Type B pancreatic cell (in vitro differentiated cells): ENCODE data around the gene SPEG. TPM values are rescaled to one million over a fixed set of nuclear protein-coding genes. Genes with fewer than 3 reads are reported as not detected.

Experiments used
- DNase-seq: peaks from one replicate; pipeline ENCODE4 v3.0.0; 2021; ENCODE audit warnings: mixed read lengths; ENCODE audit not compliant: unreplicated experiment; ENCODE audit errors: extremely low spot score
- H3K27ac Mint-ChIP-seq: 2 replicates; pipeline ENCODE4 v1.8.0; 2021; ENCODE audit warnings: mild to moderate bottlenecking, mixed read lengths
- H3K27me3 Mint-ChIP-seq: 2 replicates; pipeline ENCODE4 v1.8.0; 2021; ENCODE audit warnings: mixed read lengths
- H3K36me3 Mint-ChIP-seq: 2 replicates; pipeline ENCODE4 v1.8.0; 2021; ENCODE audit warnings: mixed read lengths
- H3K4me1 Mint-ChIP-seq: one replicate; pipeline ENCODE4 v1.8.0; 2021; ENCODE audit warnings: mixed read lengths; ENCODE audit not compliant: unreplicated experiment
- H3K4me3 Mint-ChIP-seq: 2 replicates; pipeline ENCODE4 v1.8.0; 2021; ENCODE audit warnings: mild to moderate bottlenecking, mixed read lengths
- H3K9me3 Mint-ChIP-seq: 2 replicates; pipeline ENCODE4 v1.8.0; 2021; ENCODE audit warnings: mixed read lengths
- total RNA-seq: library from RNA; stranded (reverse); gene quantifications from 2 replicates; pipeline ENCODE4 v1.2.1, GENCODE V29; 2021; ENCODE audit warnings: low replicate concordance
- TF ChIP-seq, protein P1 (sequence below): fragments of 200-600 bp; sonication (generic); conservative IDR thresholded peaks from 2 replicates; pipeline ENCODE4 v1.5.0; 2021; ENCODE audit warnings: antibody characterized with exemption, mild to moderate bottlenecking

SPEG gene
- total RNA-seq, 1 donor from 2014 or later: 49.4 TPM

DNA sequence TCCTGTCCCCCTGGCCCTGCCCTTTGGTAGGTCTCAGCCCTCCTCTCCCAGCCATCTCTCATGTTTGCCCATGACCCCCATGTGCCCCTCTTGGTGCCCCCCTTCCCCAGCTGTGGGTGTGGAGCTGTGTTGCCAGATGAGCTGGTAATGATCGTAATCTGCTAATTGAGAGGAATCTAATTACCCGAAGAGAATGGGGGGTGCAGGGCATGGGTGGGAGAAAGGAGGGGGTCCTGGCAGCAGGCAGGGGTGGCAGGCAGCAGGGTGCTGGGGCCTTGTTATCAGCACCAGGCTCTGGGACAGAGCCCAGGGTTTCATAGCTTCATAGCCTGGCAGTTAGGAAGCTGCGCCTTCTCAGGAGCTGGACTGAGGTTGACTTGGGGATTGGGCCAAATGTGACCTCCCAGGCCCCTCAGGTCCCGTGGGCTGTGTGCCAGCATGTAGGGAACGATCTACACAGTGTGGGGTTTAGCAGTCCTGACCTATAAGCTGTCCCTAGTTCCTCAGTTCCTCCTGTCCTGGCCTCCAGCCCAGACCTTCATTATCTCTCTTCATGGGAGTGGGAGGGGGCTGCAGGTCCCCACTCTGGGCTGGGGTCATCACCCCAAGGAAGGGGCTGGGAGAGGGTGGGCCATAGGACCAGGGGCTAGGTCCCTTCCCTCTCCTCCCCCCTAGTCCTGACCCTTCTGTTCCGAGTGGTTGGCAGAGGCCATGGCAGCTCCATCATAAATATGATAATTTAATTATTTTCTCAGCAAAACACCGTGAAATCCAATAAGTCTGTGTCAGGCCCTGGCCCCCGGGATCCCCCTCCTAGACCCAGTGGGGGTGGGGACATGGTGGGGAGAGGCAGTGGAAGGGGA lies 73.2 kb downstream of the SPEG start:
- H3K9me3 Mint-ChIP-seq: no peaks in the 10 kb centered on the region
- no peak overlapping the region for H3K4me3 Mint-ChIP-seq
- TF ChIP-seq, protein P1, sequence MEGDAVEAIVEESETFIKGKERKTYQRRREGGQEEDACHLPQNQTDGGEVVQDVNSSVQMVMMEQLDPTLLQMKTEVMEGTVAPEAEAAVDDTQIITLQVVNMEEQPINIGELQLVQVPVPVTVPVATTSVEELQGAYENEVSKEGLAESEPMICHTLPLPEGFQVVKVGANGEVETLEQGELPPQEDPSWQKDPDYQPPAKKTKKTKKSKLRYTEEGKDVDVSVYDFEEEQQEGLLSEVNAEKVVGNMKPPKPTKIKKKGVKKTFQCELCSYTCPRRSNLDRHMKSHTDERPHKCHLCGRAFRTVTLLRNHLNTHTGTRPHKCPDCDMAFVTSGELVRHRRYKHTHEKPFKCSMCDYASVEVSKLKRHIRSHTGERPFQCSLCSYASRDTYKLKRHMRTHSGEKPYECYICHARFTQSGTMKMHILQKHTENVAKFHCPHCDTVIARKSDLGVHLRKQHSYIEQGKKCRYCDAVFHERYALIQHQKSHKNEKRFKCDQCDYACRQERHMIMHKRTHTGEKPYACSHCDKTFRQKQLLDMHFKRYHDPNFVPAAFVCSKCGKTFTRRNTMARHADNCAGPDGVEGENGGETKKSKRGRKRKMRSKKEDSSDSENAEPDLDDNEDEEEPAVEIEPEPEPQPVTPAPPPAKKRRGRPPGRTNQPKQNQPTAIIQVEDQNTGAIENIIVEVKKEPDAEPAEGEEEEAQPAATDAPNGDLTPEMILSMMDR: no peak
- no peak for DNase-seq
- H3K36me3 Mint-ChIP-seq: peaks cover 12% of the 10 kb centered on the region
- H3K4me1 Mint-ChIP-seq: peaks cover 16% of the 10 kb centered on the region
- no peak overlapping the region for H3K27ac Mint-ChIP-seq
- peaks cover 26% of the 10 kb centered on the region for H3K27me3 Mint-ChIP-seq

DNA sequence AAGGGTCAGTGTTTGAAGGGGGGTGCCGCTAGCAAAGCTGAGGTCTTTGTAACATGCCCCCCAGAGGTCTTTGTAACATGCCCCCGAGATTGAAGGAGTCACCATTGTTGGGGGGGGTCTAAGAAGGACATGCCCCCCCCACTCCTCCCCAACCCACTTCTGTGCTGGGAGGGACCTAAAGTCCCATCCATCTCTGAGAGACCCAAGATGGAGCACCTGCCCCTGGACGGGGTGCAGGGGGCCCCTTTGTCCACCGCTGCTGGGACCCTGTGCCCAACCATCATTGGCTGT lies 73.7 kb downstream of the SPEG start:
- H3K4me3 Mint-ChIP-seq: no peak overlapping the region
- peaks cover 12% of the 10 kb centered on the region for H3K36me3 Mint-ChIP-seq
- no peak overlapping the region for H3K27ac Mint-ChIP-seq
- H3K4me1 Mint-ChIP-seq: peaks cover 20% of the 10 kb centered on the region
- TF ChIP-seq, protein P1: no peak
- no peaks in the 10 kb centered on the region for H3K9me3 Mint-ChIP-seq
- H3K27me3 Mint-ChIP-seq: peaks cover 31% of the 10 kb centered on the region
- DNase-seq: no peak

DNA sequence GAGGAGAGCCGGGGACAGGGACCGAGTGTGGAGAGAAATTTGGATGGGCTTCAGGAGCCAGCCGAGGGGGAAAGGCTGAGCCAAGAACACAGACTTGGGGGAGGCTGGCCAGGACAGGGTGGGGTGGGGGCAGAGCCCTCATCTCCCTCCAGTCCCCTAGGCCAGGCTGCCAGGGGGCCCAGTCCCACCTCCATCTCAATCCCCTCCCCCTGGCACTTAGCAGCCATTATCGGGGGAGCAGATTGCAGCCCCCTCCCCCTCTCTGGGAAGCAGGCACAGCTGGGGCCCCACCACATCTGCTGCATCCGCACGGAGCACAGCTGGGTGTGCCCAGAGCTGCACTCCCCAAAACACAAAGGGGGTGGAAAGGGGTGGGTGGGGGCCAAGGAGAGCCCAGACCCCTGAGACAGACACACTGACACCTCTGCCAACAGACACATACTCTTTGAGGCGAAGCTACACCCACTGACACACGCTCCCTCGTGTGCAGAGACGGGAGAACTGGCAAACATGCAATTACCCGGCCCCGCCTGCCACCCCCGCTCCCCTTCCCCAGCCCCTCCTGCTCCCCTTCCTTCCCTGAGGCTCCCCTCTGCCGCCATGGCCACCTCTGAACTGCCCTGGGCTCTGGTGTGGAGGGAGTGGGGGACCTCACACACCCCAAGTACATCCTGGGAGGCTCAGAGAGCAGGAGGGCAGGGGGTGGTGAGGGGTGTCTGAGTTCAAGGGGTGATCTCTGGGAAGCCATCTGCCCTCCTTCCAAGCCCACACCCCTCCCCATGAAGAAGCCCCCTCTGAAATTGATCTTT lies 74.5 kb downstream of the SPEG start:
- Mint-ChIP-seq H3K4me3 (peak overlapping the region; percentile 80), H3K9me3 (no peaks in the 10 kb centered on the region), H3K27me3 (peaks cover 39% of the 10 kb centered on the region), H3K27ac (peak overlapping the region; percentile 55), H3K4me1 (peaks cover 28% of the 10 kb centered on the region), H3K36me3 (peaks cover 7% of the 10 kb centered on the region)
- DNase-seq: no peak
- TF ChIP-seq, protein P1: no peak

DNA sequence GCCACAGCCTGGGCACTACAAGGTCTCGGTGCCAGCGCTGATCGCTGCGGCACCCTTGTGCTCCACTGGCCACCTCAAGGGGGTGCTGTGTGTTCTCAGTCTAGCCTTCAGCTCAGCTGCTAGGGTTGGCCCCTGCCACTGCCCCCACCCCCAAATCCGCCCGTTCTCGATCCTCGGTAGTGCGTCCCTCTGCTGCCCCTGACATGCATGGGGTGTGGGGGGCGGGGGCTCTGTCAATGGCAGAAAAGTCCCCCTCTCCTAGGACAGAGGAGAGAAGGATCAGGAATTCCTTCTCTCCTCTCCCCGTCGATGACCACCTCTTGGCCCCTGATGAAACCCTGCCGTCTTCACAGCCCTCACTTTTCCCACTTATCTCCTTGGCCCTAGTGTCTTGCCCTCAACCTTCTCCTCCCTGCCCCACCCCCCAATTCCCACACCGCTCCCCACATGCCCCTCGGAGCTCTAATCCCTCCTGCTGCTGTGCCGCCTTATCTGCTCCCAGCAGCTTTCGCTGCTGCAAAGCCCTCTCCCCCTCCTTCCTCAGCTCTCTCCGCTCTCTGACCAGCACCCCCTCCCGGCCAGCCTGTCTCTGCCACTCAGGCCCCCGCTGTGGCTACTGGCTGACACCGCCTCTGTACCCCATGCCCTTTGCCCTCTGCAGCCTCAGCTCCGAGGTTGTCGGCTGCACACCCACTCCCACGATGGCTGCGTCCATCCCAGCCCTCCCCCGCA lies 75.3 kb downstream of the SPEG start:
- H3K9me3 Mint-ChIP-seq: no peaks in the 10 kb centered on the region
- peaks cover 30% of the 10 kb centered on the region for H3K4me1 Mint-ChIP-seq
- DNase-seq: no peak
- no peaks in the 10 kb centered on the region for H3K36me3 Mint-ChIP-seq
- peak overlapping the region; percentile 80 for H3K4me3 Mint-ChIP-seq
- H3K27ac Mint-ChIP-seq: peak overlapping the region; percentile 55
- TF ChIP-seq, protein P1: peak; percentile 78
- H3K27me3 Mint-ChIP-seq: peaks cover 44% of the 10 kb centered on the region

DNA sequence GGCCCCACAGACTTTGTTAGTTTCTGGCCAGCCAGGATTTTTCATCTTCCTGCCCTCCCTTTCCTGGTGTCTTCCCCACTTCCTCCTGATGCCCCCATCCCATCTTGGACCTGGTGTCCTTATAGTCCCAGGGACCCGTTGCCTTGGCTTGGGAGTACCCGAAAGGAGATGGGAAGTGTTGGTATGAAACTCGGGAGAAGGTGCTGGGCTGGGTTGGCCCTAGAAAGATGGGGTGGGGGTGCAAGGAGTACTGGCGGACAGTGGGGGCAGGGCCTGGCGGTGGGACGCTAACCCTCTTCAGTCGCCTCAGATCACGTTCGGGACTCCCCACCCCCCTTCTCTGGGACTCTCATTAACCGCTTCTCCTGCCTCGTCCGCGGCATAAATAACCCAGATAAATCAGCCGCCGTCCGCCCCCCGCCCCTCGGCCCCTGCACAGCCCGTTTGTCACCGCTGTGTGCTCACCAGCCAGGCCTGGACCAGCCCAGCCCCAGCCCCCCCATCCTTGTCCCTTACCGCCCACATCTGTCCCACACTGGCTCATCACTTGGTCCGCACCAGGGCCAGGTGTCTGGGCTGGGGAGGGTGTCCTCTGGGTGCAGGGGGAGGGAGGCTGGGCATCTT lies 76.0 kb downstream of the SPEG start:
- H3K4me1 Mint-ChIP-seq: peaks cover 32% of the 10 kb centered on the region
- H3K9me3 Mint-ChIP-seq: no peaks in the 10 kb centered on the region
- TF ChIP-seq, protein P1: no peak
- H3K27me3 Mint-ChIP-seq: peaks cover 51% of the 10 kb centered on the region
- no peak for DNase-seq
- H3K36me3 Mint-ChIP-seq: no peaks in the 10 kb centered on the region
- H3K27ac Mint-ChIP-seq: peak overlapping the region; percentile 55
- H3K4me3 Mint-ChIP-seq: peak overlapping the region; percentile 80
